ENCODE measurements around the gene MEX3C.

MEX3C gene

GRCh38 chr18:51197661-51198424 is at the start of gene MEX3C:
MEX3C (minus strand) TSS chr18:51197681; CDS start chr18:51197320, 361 bp downstream.
- peak; percentile 20; the same call in 1 of the 2 replicates for TF ChIP-seq CTCF (IDR thresholded peaks at IDR 0.05; ENCODE audit: control insufficient read depth, extremely low read depth, insufficient read depth)
- H3K4me3 ChIP-seq (ENCODE audit: low read depth, low read length), result peak within 1 kb of the TSS; percentile 90

GRCh38 chr18:51241226-51241625 is 43.7 kb upstream of the MEX3C start:
- no peak for DNase-seq (ENCODE audit: low read depth)
- no peak for TF ChIP-seq CTCF (IDR thresholded peaks at IDR 0.05; ENCODE audit: control insufficient read depth, extremely low read depth, insufficient read depth)
- no peak overlapping the region for H3K4me3 ChIP-seq (ENCODE audit: low read depth, low read length)

More at GRCh38 chr18:51197661-51198424, at the start of gene MEX3C:
- peak; percentile 97 for DNase-seq (ENCODE audit: low read depth)

GRCh38 chr18:51236225-51236624 is 38.7 kb upstream of the MEX3C start:
- no peak for TF ChIP-seq CTCF (IDR thresholded peaks at IDR 0.05; ENCODE audit: control insufficient read depth, extremely low read depth, insufficient read depth)
- H3K4me3 ChIP-seq (ENCODE audit: low read depth, low read length), result no peak overlapping the region
- DNase-seq (ENCODE audit: low read depth), result no peak

GRCh38 chr18:51235009-51235789 is 37.7 kb upstream of the MEX3C start:
- no peak for TF ChIP-seq CTCF (IDR thresholded peaks at IDR 0.05; ENCODE audit: control insufficient read depth, extremely low read depth, insufficient read depth)
- H3K4me3 ChIP-seq (ENCODE audit: low read depth, low read length), result no peak overlapping the region
- no peak for DNase-seq (ENCODE audit: low read depth)

GRCh38 chr18:51234117-51235008 is 36.9 kb upstream of the MEX3C start:
- no peak overlapping the region for H3K4me3 ChIP-seq (ENCODE audit: low read depth, low read length)
- no peak for TF ChIP-seq CTCF (IDR thresholded peaks at IDR 0.05; ENCODE audit: control insufficient read depth, extremely low read depth, insufficient read depth)
- DNase-seq (ENCODE audit: low read depth), result no peak

GRCh38 chr18:51229328-51229727 is 31.8 kb upstream of the MEX3C start:
- DNase-seq (ENCODE audit: low read depth), result no peak
- H3K4me3 ChIP-seq (ENCODE audit: low read depth, low read length), result no peak overlapping the region
- no peak for TF ChIP-seq CTCF (IDR thresholded peaks at IDR 0.05; ENCODE audit: control insufficient read depth, extremely low read depth, insufficient read depth)

Measured in LNCaP clone FGC (cell line).